Measurements from ENCODE around the gene NSL1. TPM values are rescaled to one million over a fixed set of nuclear protein-coding genes. Genes with fewer than 3 reads are reported as not detected.
A peak's percentile ranks its signal among the peaks of the same experiment; 100 is the strongest.

Gene NSL1
- total RNA-seq, 2 experiments from 2014 or later, result 38.1 to 38.2 TPM

DNA sequence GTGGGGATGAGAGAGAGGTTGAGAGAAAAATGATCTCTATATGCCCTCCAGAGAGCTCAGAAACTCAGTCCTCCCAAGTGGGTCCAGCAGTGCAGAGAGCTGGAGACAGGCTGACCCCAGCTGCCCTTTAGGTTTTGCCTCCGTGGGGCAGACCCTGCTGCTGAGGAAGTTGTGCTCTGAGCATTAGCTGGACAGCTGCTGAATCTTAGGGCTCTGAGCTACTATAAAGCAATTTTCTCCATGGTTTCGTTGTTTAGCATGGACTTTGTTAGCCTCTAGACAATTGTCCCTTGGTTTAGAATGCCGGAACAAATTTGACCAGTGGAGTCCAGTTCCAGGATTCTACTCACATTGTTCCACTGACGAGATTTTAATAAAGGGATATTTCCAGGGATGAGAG is 114.0 kb downstream of the NSL1 start:
- Mint-ChIP-seq H3K4me1 (peaks cover 19% of the 10 kb centered on the region), H3K4me3 (no peak overlapping the region), H3K27me3 (peaks cover 6% of the 10 kb centered on the region), H3K27ac (no peak overlapping the region), H3K36me3 (peaks cover 6% of the 10 kb centered on the region), H3K9me3 (no peaks in the 10 kb centered on the region)
- DNase-seq, result no peak
- ATAC-seq (ENCODE audit: low read depth), result no peak
- POLR2A ChIA-PET, result interaction anchor here (1.8 kb wide), 1 partner anchor 9 kb away, joined by 6 read pairs; no protein-coding TSS in a partner anchor

DNA sequence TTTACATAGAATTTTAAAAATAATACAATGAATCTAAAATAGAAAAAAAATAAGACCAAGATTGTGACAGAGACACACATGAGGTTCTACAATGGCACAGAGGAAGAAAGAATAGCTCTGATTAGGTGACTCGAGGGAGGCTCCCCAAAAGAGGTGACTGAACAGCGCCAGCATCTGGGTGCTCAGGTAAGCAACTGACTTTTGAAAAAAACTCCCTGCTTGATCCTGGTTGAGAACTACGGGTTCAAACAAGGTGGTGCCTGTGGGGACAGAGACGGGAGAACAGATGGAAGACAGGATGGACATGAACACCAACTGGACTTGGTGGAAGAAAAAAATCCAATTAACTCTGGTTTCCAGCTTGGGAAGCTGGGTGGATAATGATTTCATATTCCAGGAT is 114.4 kb downstream of the NSL1 start:
- POLR2A ChIA-PET, result no interaction called here
- H3K27me3 Mint-ChIP-seq, result peaks cover 6% of the 10 kb centered on the region
- peak overlapping the region; percentile 27 for H3K27ac Mint-ChIP-seq
- peaks cover 6% of the 10 kb centered on the region for H3K36me3 Mint-ChIP-seq
- DNase-seq, result no peak
- peaks cover 19% of the 10 kb centered on the region for H3K4me1 Mint-ChIP-seq
- no peak for ATAC-seq (ENCODE audit: low read depth)
- no peak overlapping the region for H3K4me3 Mint-ChIP-seq
- H3K9me3 Mint-ChIP-seq, result no peaks in the 10 kb centered on the region

Other genes with a start within 250 kb of the NSL1 start
- 10 to 100 TPM; 13.1 to 13.8 TPM for gene ATF3, start 183.0 kb downstream of the NSL1 start, total RNA-seq
- gene BATF3, start 91.9 kb downstream of the NSL1 start, total RNA-seq, result 10 to 100 TPM in 1 of 2 experiments, 1 to 10 TPM in 1; 9.8 to 13.2 TPM
- gene TATDN3, start 117 bp upstream of the NSL1 start, total RNA-seq, result 10 to 100 TPM; 13.9 to 18.6 TPM
- not detected for gene SPATA45, start 55.9 kb upstream of the NSL1 start, total RNA-seq
- 10 to 100 TPM; 10.6 to 12.9 TPM for gene FLVCR1, start 66.5 kb upstream of the NSL1 start, total RNA-seq
- under 1 TPM in 1 of 2 experiments, not detected in 1; 0.08 TPM for gene VASH2, start 158.8 kb upstream of the NSL1 start, total RNA-seq
- 10 to 100 TPM; 59.9 to 63.8 TPM for gene ANGEL2, start 224.1 kb upstream of the NSL1 start, total RNA-seq